HCT116 (cell line): ENCODE results near the gene PLEKHA6. TPM values are rescaled to one million over a fixed set of nuclear protein-coding genes. Genes with fewer than 3 reads are reported as not detected.
A peak's percentile ranks its signal among the peaks of the same experiment; 100 is the strongest.

Experiments
- ATAC-seq: fragments of 200-7000 bp; cut with Tn5 transposase; 2 replicates; pipeline ENCODE4 v1.9.1; 2020; ENCODE audit warnings: mild to moderate bottlenecking, moderate library complexity
- BruUV-seq: library from RNA; stranded (reverse); fragments of 400-500 nt; replicated peaks from 2 replicates; lab custom pipeline; 2021; lab: Mats Ljungman, UMichigan
- CTCF ChIA-PET: fragments of 300-600 bp; sonication (Branson Sonifier 250); formaldehyde crosslinking; loops from one replicate; lab custom pipeline; 2021; ENCODE audit warnings: antibody characterized with exemption; lab: Charles Lee
- POLR2A ChIA-PET: fragments of 300-600, 350-600 bp; sonication (Branson Sonifier 250); formaldehyde crosslinking; loops from one replicate; lab custom pipeline; 2021; ENCODE audit warnings: antibody characterized with exemption; lab: Charles Lee
- RAD21 ChIA-PET, 2 experiments: fragments of 300-600 bp; sonication (Branson Sonifier 250); formaldehyde crosslinking; loops; one replicate each; lab custom pipeline; 2023; ENCODE audit warnings: low total read pairs in 2 of 2; ENCODE audit not compliant: uncharacterized antibody in 2 of 2, unreplicated experiment in 2 of 2, low non-redundant PET in 1 of 2; lab: Charles Lee
- DNase-seq: peaks from one replicate; pipeline ENCODE4 v3.0.0-alpha.2; 2010; ENCODE audit warnings: low read depth, low spot score
- H2AFZ ChIP-seq: fragments of 200-600 bp; shearing (Covaris generic), sonication (generic); 2 replicates; pipeline ENCODE4 v1.6.1; 2017; ENCODE audit warnings: low read depth, mixed run types, mixed read lengths, antibody characterized with exemption, low read length; ENCODE audit not compliant: poor library complexity, severe bottlenecking
- H3K27ac ChIP-seq: 2 replicates; pipeline ENCODE4 v1.5.1; 2012; ENCODE audit warnings: low read depth, low read length
- H3K27me3 ChIP-seq: fragments of 200-600 bp; sonication (generic); 2 replicates; pipeline ENCODE4 v1.6.1; 2016; ENCODE audit warnings: mixed run types, low read length, mixed read lengths; ENCODE audit not compliant: insufficient read depth
- H3K36me3 ChIP-seq, 2 experiments: fragments of 200-500 bp in 1 of 2; fragments of 200-600 bp in 1 of 2; sonication (Bioruptor generic) in 1 of 2; sonication (generic) in 1 of 2; 2 replicates each; pipeline versions ENCODE4 v1.5.1 to v1.6.1; 2014 to 2016; ENCODE audit warnings: low read length in 2 of 2, inconsistent platforms in 1 of 2, mixed read lengths in 1 of 2, mixed run types in 1 of 2; ENCODE audit not compliant: insufficient read depth in 2 of 2, control insufficient read depth in 1 of 2
- H3K4me1 ChIP-seq, 2 experiments: fragments of 200-600 bp in 1 of 2; sonication (generic) in 1 of 2; 2 replicates each; pipeline versions ENCODE4 v1.5.1 to v1.6.1; 2012 to 2017; ENCODE audit warnings: low read length in 2 of 2, inconsistent platforms in 1 of 2, mild to moderate bottlenecking in 1 of 2, mixed read lengths in 1 of 2, mixed run types in 1 of 2, moderate library complexity in 1 of 2; ENCODE audit not compliant: insufficient read depth in 2 of 2, control insufficient read depth in 1 of 2
- H3K4me2 ChIP-seq: fragments of 200-600 bp; sonication (generic); 2 replicates; pipeline ENCODE4 v1.6.1; 2017; ENCODE audit warnings: mixed run types, low read length, mixed read lengths
- H3K4me3 ChIP-seq, 2 experiments: fragments of 200-600 bp in 1 of 2; sonication (generic) in 1 of 2; replicated peaks in 1 of 2; 2 replicates each; pipeline ENCODE4 v1.5.1; 2011 to 2016; ENCODE audit warnings: low read length in 2 of 2, control low read depth in 1 of 2, low read depth in 1 of 2, mild to moderate bottlenecking in 1 of 2, mixed read lengths in 1 of 2, mixed run types in 1 of 2
- H3K79me2 ChIP-seq: fragments of 200-600 bp; sonication (generic); 2 replicates; pipeline ENCODE4 v1.6.1; 2017; ENCODE audit warnings: mild to moderate bottlenecking, mixed run types, low read length, moderate library complexity, mixed read lengths; ENCODE audit not compliant: insufficient read depth
- H3K9ac ChIP-seq: fragments of 200-600 bp; sonication (generic); 2 replicates; pipeline ENCODE4 v1.6.1; 2016; ENCODE audit warnings: low read length, mixed read lengths
- H3K9me2 ChIP-seq: fragments of 200-600 bp; sonication (generic), shearing (Covaris generic); 2 replicates; pipeline ENCODE4 v1.6.1; 2017; ENCODE audit warnings: mixed run types, mild to moderate bottlenecking, moderate library complexity; ENCODE audit not compliant: insufficient read depth
- H3K9me3 ChIP-seq, 2 experiments: fragments of 200-500 bp in 1 of 2; fragments of 200-600 bp in 1 of 2; sonication (Bioruptor generic) in 1 of 2; sonication (generic) in 1 of 2; 2 replicates each; pipeline ENCODE4 v1.6.1; 2014 to 2017; ENCODE audit warnings: low read length in 2 of 2, mixed read lengths in 2 of 2, inconsistent platforms in 1 of 2, low read depth in 1 of 2, mild to moderate bottlenecking in 1 of 2, mixed run types in 1 of 2, moderate library complexity in 1 of 2; ENCODE audit not compliant: control insufficient read depth in 1 of 2, insufficient read depth in 1 of 2
- H4K20me1 ChIP-seq: fragments of 200-600 bp; sonication (generic), shearing (Covaris generic); 2 replicates; pipeline ENCODE4 v1.6.1; 2017; ENCODE audit warnings: mixed run types, mild to moderate bottlenecking, moderate library complexity; ENCODE audit not compliant: insufficient read depth
- ATF3 ChIP-seq: IDR thresholded peaks from 2 replicates; pipeline ENCODE4 v1.6.1; 2012
- CTCF ChIP-seq, 3 experiments: fragments of 200-600 bp in 1 of 3; sonication (generic) in 1 of 3; IDR thresholded peaks in 2 of 3; conservative IDR thresholded peaks in 1 of 3; 2 replicates each; pipeline ENCODE4 v1.5.1; 2012 to 2017; ENCODE audit warnings: low read depth in 2 of 3, low read length in 2 of 3, antibody characterized with exemption in 1 of 3, borderline replicate concordance in 1 of 3, control low read depth in 1 of 3, mild to moderate bottlenecking in 1 of 3, mixed read lengths in 1 of 3, mixed run types in 1 of 3, moderate library complexity in 1 of 3; ENCODE audit not compliant: insufficient read depth in 1 of 3
- POLR2A ChIP-seq: IDR thresholded peaks from 2 replicates; pipeline ENCODE4 v1.7.0; 2011; ENCODE audit warnings: borderline replicate concordance; ENCODE audit not compliant: insufficient read depth, insufficient read length; ENCODE audit errors: extremely low read depth
- POLR2AphosphoS5 ChIP-seq: IDR thresholded peaks from 2 replicates; pipeline ENCODE4 v1.6.1; 2011; ENCODE audit warnings: mild to moderate bottlenecking, low read depth, low read length, moderate library complexity
- intact Hi-C: fragments of 100-400 bp; cut with micrococcal nuclease; formaldehyde crosslinking; loops from 2 replicates; pipeline ENCODE4 v1.10.0; 2022
- total RNA-seq: library from RNA; stranded (reverse); gene quantifications from one replicate; pipeline ENCODE4 v1.2.1, GENCODE V29; 2021; ENCODE audit not compliant: unreplicated experiment

PLEKHA6 gene
- total RNA-seq, 1 experiment from 2014 or later: 13.1 TPM

- DNase-seq: no peak
- no peak for TF ChIP-seq POLR2AphosphoS5
- TF ChIP-seq CTCF (IDR thresholded peaks at IDR 0.05 in 2 of 3, conservative IDR thresholded peaks at IDR 0.05 in 1 of 3; ENCODE audit: borderline replicate concordance in 1 of 3, insufficient read depth in 1 of 3, low read depth in 2 of 3, low read length in 2 of 3): peak in 1 of 3 experiments; percentile 27; a peak in 1 of 6 replicates
- TF ChIP-seq, all 23 proteins: peak for 1
- Histone ChIP-seq H3K4me2 (no peak overlapping the region), H3K9me3 (no peaks in the 10 kb centered on the region), H3K9ac (no peak overlapping the region), H3K36me3 (no peaks in the 10 kb centered on the region), H3K27me3 (no peaks in the 10 kb centered on the region), H3K9me2 (no peaks in the 10 kb centered on the region), H3K4me3 (no peak overlapping the region), H3K27ac (no peak overlapping the region), H3K4me1 (peaks cover 8 to 27% of the 10 kb centered on the region in 2 experiments), H4K20me1 (no peaks in the 10 kb centered on the region), H3K79me2 (0 out of 2 replicates have a peak, but pooled peaks cover 4% of the 10 kb centered on the region), H2AFZ (no peak overlapping the region)
- no TSS peak for BruUV-seq
- RAD21 ChIA-PET: interaction anchor here (1.6 to 3.3 kb wide), 2 partner anchors 43 to 44 kb away, joined by 5 to 17 read pairs; no protein-coding TSS in a partner anchor
- no peak for ATAC-seq
- CTCF ChIA-PET: interaction anchor here (0.6 to 3.3 kb wide), 11 partner anchors 8 to 1243 kb away, joined by 3 to 53 read pairs (median 3); partner anchors contain the start of genes GOLT1A and SNRPE
- POLR2A ChIA-PET: no interaction called here
- intact Hi-C loops: loop anchor here (2.0 kb wide), 1 partner anchor 345 kb away; the partner anchor contains the start of gene SNRPE
Observed at GRCh38 chr1:204206121-204206520, 153.6 kb downstream of the PLEKHA6 start.

- no peaks in the 10 kb centered on the region for H3K36me3 ChIP-seq
- POLR2A ChIA-PET: no interaction called here
- no peaks in the 10 kb centered on the region for H4K20me1 ChIP-seq
- RAD21 ChIA-PET: interaction anchor here (1.6 to 3.3 kb wide), 2 partner anchors 42 to 43 kb away, joined by 5 to 17 read pairs; no protein-coding TSS in a partner anchor
- no peak overlapping the region for H3K9ac ChIP-seq
- no peak overlapping the region for H3K4me2 ChIP-seq
- no peaks in the 10 kb centered on the region for H3K9me2 ChIP-seq
- ATAC-seq (no peak), DNase-seq (no peak)
- intact Hi-C loops: no loop called here
- peaks cover 8 to 27% of the 10 kb centered on the region in 2 experiments for H3K4me1 ChIP-seq
- TF ChIP-seq ATF3: no peak
- no peak for TF ChIP-seq POLR2A
- CTCF ChIA-PET: interaction anchor here (0.9 to 3.3 kb wide), 6 partner anchors 8 to 193 kb away, joined by 3 to 53 read pairs (median 6); partner anchors contain the start of gene GOLT1A
- no TSS peak for BruUV-seq
- H3K4me3 ChIP-seq: no peak overlapping the region
- H3K27me3 ChIP-seq: no peaks in the 10 kb centered on the region
- no peak overlapping the region for H3K27ac ChIP-seq
- H3K79me2 ChIP-seq: 0 out of 2 replicates have a peak, but pooled peaks cover 4% of the 10 kb centered on the region
- no peaks in the 10 kb centered on the region for H3K9me3 ChIP-seq
- H2AFZ ChIP-seq: no peak overlapping the region
Observed at GRCh38 chr1:204205486-204205885, 154.2 kb downstream of the PLEKHA6 start.
